PFSK-1 (cell line): Measurements from ENCODE around the gene HOXA9.

Experiments
- FOXP2 ChIP-seq: optimal IDR thresholded peaks from 2 replicates; pipeline ENCODE3; 2011; ENCODE audit warnings: borderline replicate concordance, control low read depth, inconsistent platforms; ENCODE audit not compliant: insufficient read depth; ENCODE audit errors: extremely low read length, extremely low read depth
- POLR2AphosphoS5 ChIP-seq: IDR thresholded peaks from 2 replicates; pipeline ENCODE4 v1.6.1; 2012; ENCODE audit warnings: low read depth, mild to moderate bottlenecking, control low read depth, low read length, moderate library complexity
- SIN3A ChIP-seq: IDR thresholded peaks from 2 replicates; pipeline ENCODE4 v1.6.1; 2012; ENCODE audit warnings: mild to moderate bottlenecking, low read length, moderate library complexity, borderline replicate concordance; ENCODE audit not compliant: insufficient read depth
- TAF1 ChIP-seq: IDR thresholded peaks from 2 replicates; pipeline ENCODE4 v1.6.1; 2012; ENCODE audit warnings: low read length, control low read depth, borderline replicate concordance; ENCODE audit not compliant: insufficient read depth
- TF ChIP-seq, protein P1 (sequence below), 2 experiments: IDR thresholded peaks; 2 replicates each; pipeline versions ENCODE4 v1.6.1 to v1.8.0; 2011 to 2012; ENCODE audit warnings: low read depth in 2 of 2, low read length in 2 of 2, control low read depth in 1 of 2, inconsistent platforms in 1 of 2, mild to moderate bottlenecking in 1 of 2, moderate library complexity in 1 of 2; ENCODE audit not compliant: insufficient read depth in 1 of 2

HOXA9 gene

GRCh38 chr7:27117887-27118491, 47.3 kb downstream of the HOXA9 start:
- TF ChIP-seq, protein P1, sequence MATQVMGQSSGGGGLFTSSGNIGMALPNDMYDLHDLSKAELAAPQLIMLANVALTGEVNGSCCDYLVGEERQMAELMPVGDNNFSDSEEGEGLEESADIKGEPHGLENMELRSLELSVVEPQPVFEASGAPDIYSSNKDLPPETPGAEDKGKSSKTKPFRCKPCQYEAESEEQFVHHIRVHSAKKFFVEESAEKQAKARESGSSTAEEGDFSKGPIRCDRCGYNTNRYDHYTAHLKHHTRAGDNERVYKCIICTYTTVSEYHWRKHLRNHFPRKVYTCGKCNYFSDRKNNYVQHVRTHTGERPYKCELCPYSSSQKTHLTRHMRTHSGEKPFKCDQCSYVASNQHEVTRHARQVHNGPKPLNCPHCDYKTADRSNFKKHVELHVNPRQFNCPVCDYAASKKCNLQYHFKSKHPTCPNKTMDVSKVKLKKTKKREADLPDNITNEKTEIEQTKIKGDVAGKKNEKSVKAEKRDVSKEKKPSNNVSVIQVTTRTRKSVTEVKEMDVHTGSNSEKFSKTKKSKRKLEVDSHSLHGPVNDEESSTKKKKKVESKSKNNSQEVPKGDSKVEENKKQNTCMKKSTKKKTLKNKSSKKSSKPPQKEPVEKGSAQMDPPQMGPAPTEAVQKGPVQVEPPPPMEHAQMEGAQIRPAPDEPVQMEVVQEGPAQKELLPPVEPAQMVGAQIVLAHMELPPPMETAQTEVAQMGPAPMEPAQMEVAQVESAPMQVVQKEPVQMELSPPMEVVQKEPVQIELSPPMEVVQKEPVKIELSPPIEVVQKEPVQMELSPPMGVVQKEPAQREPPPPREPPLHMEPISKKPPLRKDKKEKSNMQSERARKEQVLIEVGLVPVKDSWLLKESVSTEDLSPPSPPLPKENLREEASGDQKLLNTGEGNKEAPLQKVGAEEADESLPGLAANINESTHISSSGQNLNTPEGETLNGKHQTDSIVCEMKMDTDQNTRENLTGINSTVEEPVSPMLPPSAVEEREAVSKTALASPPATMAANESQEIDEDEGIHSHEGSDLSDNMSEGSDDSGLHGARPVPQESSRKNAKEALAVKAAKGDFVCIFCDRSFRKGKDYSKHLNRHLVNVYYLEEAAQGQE (IDR thresholded peaks at IDR 0.05; ENCODE audit: insufficient read depth in 1 of 2, low read depth in 2 of 2, low read length in 2 of 2) = no peak
- TF ChIP-seq POLR2AphosphoS5 (no peak), FOXP2 (no peak), TAF1 (no peak), SIN3A (no peak)

GRCh38 chr7:27116962-27117886, 48.1 kb downstream of the HOXA9 start:
- TF ChIP-seq, protein P1 (IDR thresholded peaks at IDR 0.05; ENCODE audit: insufficient read depth in 1 of 2, low read depth in 2 of 2, low read length in 2 of 2) = no peak
- TF ChIP-seq FOXP2 (no peak), TAF1 (no peak), POLR2AphosphoS5 (no peak), SIN3A (no peak)

DNA sequence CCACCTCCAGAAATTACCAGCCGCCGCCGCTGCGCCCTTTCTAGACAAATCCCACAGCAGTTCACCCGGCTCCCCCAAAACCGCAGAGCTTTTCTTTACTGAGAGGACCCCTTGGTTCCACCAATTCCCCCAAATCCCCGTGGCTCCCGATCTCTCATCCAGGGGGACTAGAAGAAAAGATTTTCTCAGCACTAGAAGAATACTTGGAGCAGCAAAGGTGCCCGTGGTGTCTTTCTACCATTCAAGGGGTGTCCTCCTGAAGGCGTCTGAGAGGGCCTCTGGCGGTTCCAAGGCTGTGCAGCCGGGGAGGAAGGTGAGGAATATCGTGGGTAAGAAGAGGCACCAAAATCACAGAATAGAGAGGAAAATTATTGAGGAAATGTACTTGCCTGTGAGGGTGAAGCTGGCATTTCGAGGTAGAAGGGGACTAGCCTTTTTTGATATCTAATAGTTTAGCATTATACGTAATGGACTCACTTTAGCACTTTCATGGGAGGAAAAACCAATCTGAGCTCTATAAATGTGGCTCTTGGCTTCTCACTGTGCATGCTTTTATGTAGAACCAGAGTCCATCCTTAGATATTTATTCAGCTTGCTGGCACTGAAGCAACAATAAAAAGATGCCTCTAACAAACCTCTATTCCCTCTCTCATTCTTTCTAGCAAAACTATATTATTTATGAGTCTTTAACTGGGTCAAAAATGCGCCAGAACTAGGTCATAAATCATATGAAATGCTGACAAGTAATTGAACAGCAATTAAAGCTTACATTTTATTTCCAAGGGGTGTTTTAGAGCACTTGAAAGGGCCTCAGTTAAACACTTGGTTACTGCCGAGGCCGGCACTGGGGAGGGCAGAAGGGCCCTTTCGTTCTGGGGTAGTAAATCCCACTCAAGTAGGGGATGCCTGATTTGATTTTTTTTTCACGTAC, 49.0 kb downstream of the HOXA9 start:
- TF ChIP-seq, protein P1 (IDR thresholded peaks at IDR 0.05; ENCODE audit: insufficient read depth in 1 of 2, low read depth in 2 of 2, low read length in 2 of 2) = no peak
- TF ChIP-seq FOXP2 (no peak), TAF1 (no peak), POLR2AphosphoS5 (no peak), SIN3A (no peak)

DNA sequence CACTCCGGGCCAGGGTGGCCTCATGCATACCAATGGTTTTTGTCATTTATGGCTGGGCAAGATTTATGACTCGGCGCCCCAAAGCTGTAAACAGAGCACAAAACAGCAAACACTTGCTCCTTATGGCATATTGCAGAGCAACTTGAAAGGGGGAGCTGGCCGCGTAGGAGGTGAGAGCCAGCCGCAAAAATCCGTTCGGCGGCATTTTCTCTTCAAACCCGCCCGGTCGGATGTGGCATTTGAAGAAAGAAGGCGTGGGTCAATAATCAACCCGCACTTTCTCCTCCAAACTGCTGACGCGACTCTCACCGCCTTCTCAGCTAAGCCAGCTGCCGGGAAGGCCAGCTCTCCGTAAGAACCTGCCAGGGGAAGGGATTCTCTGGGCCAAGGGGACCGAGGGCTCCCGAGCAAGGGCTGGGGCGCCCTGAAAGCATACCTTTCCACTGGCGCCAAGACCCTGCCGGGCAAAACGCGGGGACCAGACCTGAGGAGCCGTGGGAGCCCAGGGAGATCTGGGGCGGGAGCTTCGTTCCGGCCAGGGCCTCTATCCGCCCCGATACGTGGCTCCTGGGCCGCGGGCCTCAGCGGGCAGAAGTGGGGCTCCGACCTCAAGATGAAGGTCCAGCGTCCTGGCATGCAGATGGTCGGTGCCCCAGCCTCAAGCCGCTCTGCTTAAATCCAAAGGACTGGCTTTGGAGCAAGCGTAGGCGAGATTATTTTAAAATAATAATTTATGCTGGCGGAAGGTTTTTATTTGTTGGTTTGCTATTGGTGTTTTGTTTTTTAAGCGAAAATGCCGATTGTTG, 49.9 kb downstream of the HOXA9 start:
- TF ChIP-seq, protein P1 (IDR thresholded peaks at IDR 0.05; ENCODE audit: insufficient read depth in 1 of 2, low read depth in 2 of 2, low read length in 2 of 2) = no peak
- TF ChIP-seq TAF1 (no peak), SIN3A (no peak), POLR2AphosphoS5 (no peak), FOXP2 (no peak)
